CD14-positive monocyte (primary cell): ENCODE results near the gene GNRHR. TPM values are rescaled to one million over a fixed set of nuclear protein-coding genes. Genes with fewer than 3 reads are reported as not detected.

Experiments used
- DNase-seq, 3 donors: peaks; one replicate each; pipeline ENCODE4 v3.0.0-alpha.2; 2011 to 2022
- H2AFZ ChIP-seq: 2 replicates; pipeline ENCODE4 v1.6.0; 2012; ENCODE audit warnings: mild to moderate bottlenecking, low read depth, low read length, inconsistent platforms; ENCODE audit not compliant: insufficient read depth, poor library complexity, severe bottlenecking
- H3K27ac ChIP-seq, 2 donors: 1 replicate in 1 of 2; 2 replicates in 1 of 2; pipeline ENCODE4 v1.5.1; 2012 to 2013; ENCODE audit warnings: low read length in 2 of 2, control low read depth in 1 of 2, inconsistent platforms in 1 of 2, low read depth in 1 of 2, mild to moderate bottlenecking in 1 of 2
- H3K27me3 ChIP-seq, 2 donors: one replicate each; pipeline versions ENCODE4 v1.6.0 to v1.6.1; 2011 to 2013; ENCODE audit warnings: low read length in 2 of 2; ENCODE audit not compliant: control insufficient read depth in 2 of 2, insufficient read depth in 2 of 2
- H3K36me3 ChIP-seq, 2 donors: replicated peaks in 1 of 2; 1 replicate in 1 of 2; 2 replicates in 1 of 2; pipeline versions ENCODE4 v1.5.1 to v1.6.1; 2012 to 2013; ENCODE audit warnings: low read length in 2 of 2, control low read depth in 1 of 2, inconsistent platforms in 1 of 2, mild to moderate bottlenecking in 1 of 2; ENCODE audit not compliant: insufficient read depth in 2 of 2, control insufficient read depth in 1 of 2
- H3K4me1 ChIP-seq, 2 donors: 1 replicate in 1 of 2; 2 replicates in 1 of 2; pipeline versions ENCODE4 v1.5.1 to v1.6.1; 2012 to 2013; ENCODE audit warnings: low read length in 2 of 2, control low read depth in 1 of 2, inconsistent platforms in 1 of 2, mild to moderate bottlenecking in 1 of 2, moderate library complexity in 1 of 2; ENCODE audit not compliant: insufficient read depth in 2 of 2, control insufficient read depth in 1 of 2
- H3K4me2 ChIP-seq: replicated peaks from 2 replicates; pipeline ENCODE3; 2012; ENCODE audit warnings: low read length, moderate library complexity, mild to moderate bottlenecking; ENCODE audit not compliant: poor library complexity, severe bottlenecking; ENCODE audit errors: extremely low read depth
- H3K4me3 ChIP-seq, 3 experiments: fragments of 200-600 bp in 1 of 3; sonication (generic) in 1 of 3; replicated peaks in 1 of 3; 1 replicate in 2 of 3; 2 replicates in 1 of 3; pipeline ENCODE4 v1.5.1; 2011 to 2013; ENCODE audit warnings: low read length in 3 of 3, mild to moderate bottlenecking in 3 of 3, control low read depth in 2 of 3, low read depth in 2 of 3, inconsistent platforms in 1 of 3, moderate library complexity in 1 of 3
- H3K79me2 ChIP-seq: 2 replicates; pipeline ENCODE4 v1.6.0; 2012; ENCODE audit warnings: mild to moderate bottlenecking, control low read depth, inconsistent platforms, low read length, moderate library complexity; ENCODE audit not compliant: insufficient read depth
- H3K9ac ChIP-seq: 2 replicates; pipeline ENCODE4 v1.6.0; 2017; ENCODE audit warnings: low read length, mild to moderate bottlenecking; ENCODE audit not compliant: insufficient read depth, poor library complexity, severe bottlenecking
- H3K9me3 ChIP-seq, 2 donors: replicated peaks in 1 of 2; 1 replicate in 1 of 2; 2 replicates in 1 of 2; pipeline versions ENCODE4 v1.5.1 to v1.6.1; 2012 to 2013; ENCODE audit warnings: low read length in 2 of 2, control low read depth in 1 of 2; ENCODE audit not compliant: control insufficient read depth in 1 of 2, insufficient read depth in 1 of 2
- H4K20me1 ChIP-seq: 2 replicates; pipeline ENCODE4 v1.6.0; 2012; ENCODE audit warnings: mild to moderate bottlenecking, low read length, control low read depth, moderate library complexity; ENCODE audit not compliant: insufficient read depth
- H3K27ac Mint-ChIP-seq, 7 donors: one replicate each; pipeline ENCODE4 v1.8.0; 2020; ENCODE audit warnings: mild to moderate bottlenecking in 7 of 7, mixed read lengths in 7 of 7, moderate library complexity in 6 of 7, inconsistent platforms in 2 of 7
- H3K27me3 Mint-ChIP-seq, 3 donors: one replicate each; pipeline ENCODE4 v1.8.0; 2021 to 2022; ENCODE audit warnings: low read depth in 3 of 3, mild to moderate bottlenecking in 3 of 3, mixed read lengths in 3 of 3, moderate library complexity in 3 of 3, inconsistent platforms in 1 of 3
- H3K36me3 Mint-ChIP-seq, 2 donors: one replicate each; pipeline ENCODE4 v1.8.0; 2020; ENCODE audit warnings: mixed read lengths in 2 of 2, inconsistent platforms in 1 of 2, mild to moderate bottlenecking in 1 of 2
- H3K4me1 Mint-ChIP-seq: one replicate; pipeline ENCODE4 v1.8.0; 2020; ENCODE audit warnings: mild to moderate bottlenecking, mixed read lengths
- H3K4me3 Mint-ChIP-seq, 2 donors: one replicate each; pipeline ENCODE4 v1.8.0; 2020; ENCODE audit warnings: mild to moderate bottlenecking in 2 of 2, mixed read lengths in 2 of 2, moderate library complexity in 1 of 2
- H3K9me3 Mint-ChIP-seq, 7 donors: one replicate each; pipeline ENCODE4 v1.8.0; 2020 to 2022; ENCODE audit warnings: mixed read lengths in 7 of 7, mild to moderate bottlenecking in 6 of 7, moderate library complexity in 6 of 7, inconsistent platforms in 2 of 7
- WGBS: methylation state at CpG from one replicate; pipeline ENCODE4 v1.1.5; 2013; ENCODE audit warnings: missing lambda C conversion rate; ENCODE audit not compliant: insufficient coverage; 5-methylcytosine and 5-hydroxymethylcytosine counted together
- intact Hi-C, 2 donors: fragments of 100-400 bp; cut with micrococcal nuclease; formaldehyde crosslinking; loops; one replicate each; pipeline versions ENCODE4 v1.15.0 to v1.15.1; 2023
- polyA plus RNA-seq, 3 donors: library from polyadenylated mRNA; depleted of rRNA in 1 of 3; unstranded in 2 of 3; stranded (reverse) in 1 of 3; fragments of 300-500 nt in 2 of 3; fragments of >200 nt in 1 of 3; fragmentation: Illumina TruSeq in 2 of 3; gene quantifications; 1 replicate in 2 of 3; 2 replicates in 1 of 3; pipeline ENCODE4 v1.2.3, GENCODE V29; 2012 to 2021
- TF ChIP-seq, protein P1 (sequence below): fragments of 200-600 bp; IDR thresholded peaks from one replicate; pipeline ENCODE4 v1.8.0; 2022; ENCODE audit warnings: antibody characterized with exemption, mild to moderate bottlenecking

Gene GNRHR
- polyA plus RNA-seq, 3 donors, result not detected

DNA sequence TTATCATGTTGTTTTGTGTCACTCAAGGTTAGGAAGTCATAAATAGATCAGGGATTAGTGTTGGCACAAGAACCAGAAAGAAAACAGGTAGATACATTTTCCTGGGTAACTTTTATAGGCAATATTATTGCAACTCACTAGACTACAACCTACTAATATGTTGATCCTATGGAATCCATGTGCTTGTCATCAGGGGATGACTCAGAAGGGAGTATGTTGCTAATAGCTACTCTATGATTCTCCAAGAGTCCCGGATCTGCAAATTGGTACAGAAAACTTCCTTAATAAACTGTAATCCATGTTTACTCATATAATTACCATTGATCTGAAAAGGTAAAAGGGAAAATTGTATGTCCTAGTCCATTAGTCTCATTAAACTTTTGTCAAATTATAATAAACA lies 11.7 kb upstream of the GNRHR start:
- intact Hi-C loops, result no loop called here
- H2AFZ ChIP-seq, result no peak overlapping the region
- no peak overlapping the region for H3K27ac Mint-ChIP-seq
- no peak for DNase-seq
- H3K4me1 ChIP-seq, result no peaks in the 10 kb centered on the region
- H3K27me3 ChIP-seq, result no peaks in the 10 kb centered on the region
- H3K9ac ChIP-seq, result no peak overlapping the region
- peaks cover 0 to 2% (median 0%) of the 10 kb centered on the region in 7 donors for H3K9me3 Mint-ChIP-seq
- WGBS, result no CpG with 5 or more reads among the region's 1 CpG
- H3K4me3 ChIP-seq, result no peak overlapping the region
- H3K4me2 ChIP-seq, result no peak overlapping the region
- H3K36me3 Mint-ChIP-seq, result no peaks in the 10 kb centered on the region
- no peaks in the 10 kb centered on the region for H3K79me2 ChIP-seq
- H3K4me1 Mint-ChIP-seq, result peaks cover 3% of the 10 kb centered on the region
- no peak overlapping the region for H3K27ac ChIP-seq
- H3K36me3 ChIP-seq, result no peaks in the 10 kb centered on the region
- H3K9me3 ChIP-seq, result no peaks in the 10 kb centered on the region
- no peaks in the 10 kb centered on the region for H3K27me3 Mint-ChIP-seq
- H3K4me3 Mint-ChIP-seq, result no peak overlapping the region
- no peaks in the 10 kb centered on the region for H4K20me1 ChIP-seq
- TF ChIP-seq, protein P1, sequence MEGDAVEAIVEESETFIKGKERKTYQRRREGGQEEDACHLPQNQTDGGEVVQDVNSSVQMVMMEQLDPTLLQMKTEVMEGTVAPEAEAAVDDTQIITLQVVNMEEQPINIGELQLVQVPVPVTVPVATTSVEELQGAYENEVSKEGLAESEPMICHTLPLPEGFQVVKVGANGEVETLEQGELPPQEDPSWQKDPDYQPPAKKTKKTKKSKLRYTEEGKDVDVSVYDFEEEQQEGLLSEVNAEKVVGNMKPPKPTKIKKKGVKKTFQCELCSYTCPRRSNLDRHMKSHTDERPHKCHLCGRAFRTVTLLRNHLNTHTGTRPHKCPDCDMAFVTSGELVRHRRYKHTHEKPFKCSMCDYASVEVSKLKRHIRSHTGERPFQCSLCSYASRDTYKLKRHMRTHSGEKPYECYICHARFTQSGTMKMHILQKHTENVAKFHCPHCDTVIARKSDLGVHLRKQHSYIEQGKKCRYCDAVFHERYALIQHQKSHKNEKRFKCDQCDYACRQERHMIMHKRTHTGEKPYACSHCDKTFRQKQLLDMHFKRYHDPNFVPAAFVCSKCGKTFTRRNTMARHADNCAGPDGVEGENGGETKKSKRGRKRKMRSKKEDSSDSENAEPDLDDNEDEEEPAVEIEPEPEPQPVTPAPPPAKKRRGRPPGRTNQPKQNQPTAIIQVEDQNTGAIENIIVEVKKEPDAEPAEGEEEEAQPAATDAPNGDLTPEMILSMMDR, result no peak

DNA sequence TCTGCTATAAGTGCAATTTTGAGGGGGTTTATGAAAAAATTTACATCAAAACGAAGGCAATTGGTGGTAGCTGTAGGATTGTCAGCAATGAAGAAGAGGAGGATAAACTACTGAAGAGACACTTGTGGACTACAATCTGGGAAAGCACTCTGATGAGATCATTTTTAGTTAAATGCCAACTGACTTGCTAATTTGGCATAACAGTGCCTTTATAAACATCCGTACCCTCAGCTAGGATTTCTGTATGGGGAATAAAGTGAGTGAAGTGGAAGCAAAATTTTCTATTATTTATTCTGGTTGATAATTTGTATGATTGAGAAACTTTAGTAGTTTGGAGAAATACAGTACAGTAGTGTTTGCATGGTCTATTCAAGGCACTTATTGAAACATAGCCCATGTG lies 11.2 kb upstream of the GNRHR start:
- peaks cover 3% of the 10 kb centered on the region for H3K4me1 Mint-ChIP-seq
- Histone ChIP-seq H3K4me1 (no peaks in the 10 kb centered on the region), H4K20me1 (no peaks in the 10 kb centered on the region), H3K27ac (no peak overlapping the region), H2AFZ (no peak overlapping the region), H3K4me2 (no peak overlapping the region), H3K27me3 (no peaks in the 10 kb centered on the region), H3K36me3 (no peaks in the 10 kb centered on the region), H3K9ac (no peak overlapping the region), H3K9me3 (no peaks in the 10 kb centered on the region), H3K4me3 (no peak overlapping the region), H3K79me2 (no peaks in the 10 kb centered on the region)
- no peaks in the 10 kb centered on the region for H3K27me3 Mint-ChIP-seq
- H3K36me3 Mint-ChIP-seq, result no peaks in the 10 kb centered on the region
- WGBS, result 100% methylated on average over 1 of the region's 2 CpGs
- no peak overlapping the region for H3K4me3 Mint-ChIP-seq
- intact Hi-C loops, result no loop called here
- TF ChIP-seq, protein P1, result no peak
- H3K27ac Mint-ChIP-seq, result no peak overlapping the region
- peaks cover 0 to 2% (median 0%) of the 10 kb centered on the region in 7 donors for H3K9me3 Mint-ChIP-seq
- no peak for DNase-seq
